ENCODE measurements around the gene ELMOD1.

The ELMOD1 gene

GRCh38 chr11:107581147-107581546, 9.8 kb upstream of the ELMOD1 start:
- TF ChIP-seq CTCF (IDR thresholded peaks at IDR 0.05; ENCODE audit: poor library complexity, severe bottlenecking) = no peak
- no peak for ATAC-seq (ENCODE audit: low read depth)

GRCh38 chr11:107583629-107584195, 7.2 kb upstream of the ELMOD1 start:
- no peak for DNase-seq (ENCODE audit: low spot score)
- H3K27me3 ChIP-seq (ENCODE audit: insufficient read depth, poor library complexity, severe bottlenecking) = no peaks in the 10 kb centered on the region

More at GRCh38 chr11:107581147-107581546, 9.8 kb upstream of the ELMOD1 start:
- Histone ChIP-seq H3K4me1 (ENCODE audit: insufficient read depth, poor library complexity, severe bottlenecking) (no peaks in the 10 kb centered on the region), H3K27me3 (ENCODE audit: insufficient read depth, poor library complexity, severe bottlenecking) (no peaks in the 10 kb centered on the region), H3K4me3 (ENCODE audit: severe bottlenecking) (no peak overlapping the region), H3K9me3 (ENCODE audit: severe bottlenecking) (no peaks in the 10 kb centered on the region), H3K27ac (ENCODE audit: poor library complexity, severe bottlenecking) (no peak overlapping the region), H3K36me3 (ENCODE audit: low read depth) (no peaks in the 10 kb centered on the region)
- DNase-seq (ENCODE audit: low spot score) = no peak

GRCh38 chr11:107587306-107587979, 3.5 kb upstream of the ELMOD1 start:
- Histone ChIP-seq H3K4me3 (ENCODE audit: severe bottlenecking) (no peak overlapping the region), H3K4me1 (ENCODE audit: insufficient read depth, poor library complexity, severe bottlenecking) (peaks cover 8% of the 10 kb centered on the region), H3K9me3 (ENCODE audit: severe bottlenecking) (no peaks in the 10 kb centered on the region), H3K27ac (ENCODE audit: poor library complexity, severe bottlenecking) (peak overlapping the region; percentile 44), H3K36me3 (ENCODE audit: low read depth) (no peaks in the 10 kb centered on the region), H3K27me3 (ENCODE audit: insufficient read depth, poor library complexity, severe bottlenecking) (peaks cover 12% of the 10 kb centered on the region)
- DNase-seq (ENCODE audit: low spot score) (no peak), ATAC-seq (ENCODE audit: low read depth) (no peak)
- TF ChIP-seq CTCF (IDR thresholded peaks at IDR 0.05; ENCODE audit: poor library complexity, severe bottlenecking) = no peak

More at GRCh38 chr11:107583629-107584195, 7.2 kb upstream of the ELMOD1 start:
- no peak overlapping the region for H3K4me3 ChIP-seq (ENCODE audit: severe bottlenecking)
- no peak overlapping the region for H3K27ac ChIP-seq (ENCODE audit: poor library complexity, severe bottlenecking)
- ATAC-seq (ENCODE audit: low read depth) = peak; percentile 70
- no peaks in the 10 kb centered on the region for H3K9me3 ChIP-seq (ENCODE audit: severe bottlenecking)
- H3K4me1 ChIP-seq (ENCODE audit: insufficient read depth, poor library complexity, severe bottlenecking) = peaks cover 8% of the 10 kb centered on the region
- no peak for TF ChIP-seq CTCF (IDR thresholded peaks at IDR 0.05; ENCODE audit: poor library complexity, severe bottlenecking)
- no peaks in the 10 kb centered on the region for H3K36me3 ChIP-seq (ENCODE audit: low read depth)

- H3K27me3 ChIP-seq (ENCODE audit: insufficient read depth, poor library complexity, severe bottlenecking) = peaks cover 37% of the 10 kb centered on the region
- no peak overlapping the region for H3K27ac ChIP-seq (ENCODE audit: poor library complexity, severe bottlenecking)
- TF ChIP-seq CTCF (IDR thresholded peaks at IDR 0.05; ENCODE audit: poor library complexity, severe bottlenecking) = peak; percentile 6
- peaks cover 8% of the 10 kb centered on the region for H3K4me1 ChIP-seq (ENCODE audit: insufficient read depth, poor library complexity, severe bottlenecking)
- ATAC-seq (ENCODE audit: low read depth) (peak; percentile 50), DNase-seq (ENCODE audit: low spot score) (no peak)
- peak overlapping the region; percentile 65 for H3K4me3 ChIP-seq (ENCODE audit: severe bottlenecking)
- H3K9me3 ChIP-seq (ENCODE audit: severe bottlenecking) = no peaks in the 10 kb centered on the region
- no peaks in the 10 kb centered on the region for H3K36me3 ChIP-seq (ENCODE audit: low read depth)
Measured at GRCh38 chr11:107591378-107592230, 657 bp downstream of the ELMOD1 start.
